NB4 (cell line): Measurements from ENCODE around the gene BACH2.
"Not testable (repeated sequence)": the region's sequence is repeated elsewhere in the genome, so short reads cannot be mapped to it uniquely, and the experiment has no call there.

Experiments used
- CTCF ChIP-seq: IDR thresholded peaks from one replicate; pipeline ENCODE4 v1.5.1; 2012; ENCODE audit warnings: low read depth, low read length
- POLR2A ChIP-seq: IDR thresholded peaks from 2 replicates; pipeline ENCODE4 v1.6.1; 2011; ENCODE audit warnings: mild to moderate bottlenecking; ENCODE audit not compliant: insufficient read length; ENCODE audit errors: extremely low read depth

- TF ChIP-seq CTCF, POLR2A: not testable (repeated sequence)
Measured at GRCh38 chr6:90059178-90059577, 237.5 kb downstream of the BACH2 start.
